Measurements from ENCODE around the gene SASH1.

DNA sequence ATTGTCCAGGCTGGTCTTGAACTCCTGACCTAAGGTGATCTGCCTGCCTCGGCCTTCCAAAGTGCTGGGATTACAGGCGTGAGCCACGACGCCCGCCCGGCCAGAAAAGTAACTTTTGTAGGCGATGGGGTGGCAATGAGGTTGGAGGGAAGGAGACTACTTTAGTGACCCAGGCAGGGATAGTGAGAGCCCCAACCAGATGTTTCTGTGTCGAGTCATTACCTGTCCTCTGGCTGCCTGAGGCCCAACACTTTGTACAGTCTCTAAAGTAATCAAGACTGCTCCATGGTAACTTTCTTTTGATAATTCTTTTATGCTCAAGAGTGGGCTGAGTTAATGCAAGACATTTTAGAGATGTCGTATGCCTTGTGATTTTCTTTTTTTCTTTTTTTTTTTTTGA is 6.8 kb downstream of the SASH1 start:
- TF ChIP-seq, protein P1, sequence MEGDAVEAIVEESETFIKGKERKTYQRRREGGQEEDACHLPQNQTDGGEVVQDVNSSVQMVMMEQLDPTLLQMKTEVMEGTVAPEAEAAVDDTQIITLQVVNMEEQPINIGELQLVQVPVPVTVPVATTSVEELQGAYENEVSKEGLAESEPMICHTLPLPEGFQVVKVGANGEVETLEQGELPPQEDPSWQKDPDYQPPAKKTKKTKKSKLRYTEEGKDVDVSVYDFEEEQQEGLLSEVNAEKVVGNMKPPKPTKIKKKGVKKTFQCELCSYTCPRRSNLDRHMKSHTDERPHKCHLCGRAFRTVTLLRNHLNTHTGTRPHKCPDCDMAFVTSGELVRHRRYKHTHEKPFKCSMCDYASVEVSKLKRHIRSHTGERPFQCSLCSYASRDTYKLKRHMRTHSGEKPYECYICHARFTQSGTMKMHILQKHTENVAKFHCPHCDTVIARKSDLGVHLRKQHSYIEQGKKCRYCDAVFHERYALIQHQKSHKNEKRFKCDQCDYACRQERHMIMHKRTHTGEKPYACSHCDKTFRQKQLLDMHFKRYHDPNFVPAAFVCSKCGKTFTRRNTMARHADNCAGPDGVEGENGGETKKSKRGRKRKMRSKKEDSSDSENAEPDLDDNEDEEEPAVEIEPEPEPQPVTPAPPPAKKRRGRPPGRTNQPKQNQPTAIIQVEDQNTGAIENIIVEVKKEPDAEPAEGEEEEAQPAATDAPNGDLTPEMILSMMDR (IDR thresholded peaks at IDR 0.05), result no peak
- no peak for TF ChIP-seq POLR2A (IDR thresholded peaks at IDR 0.05)

All from esophagus squamous epithelium (tissue), 4 donors.